Osteoblast (primary cell): Measurements from ENCODE around the gene MAPKAP1. TPM values are rescaled to one million over a fixed set of nuclear protein-coding genes. Genes with fewer than 3 reads are reported as not detected.

ENCODE experiments used
- DNase-seq: peaks from one replicate; pipeline ENCODE4 v3.0.0; 2011; ENCODE audit warnings: low spot score, mixed read lengths; ENCODE audit not compliant: insufficient read length; ENCODE audit errors: missing footprints
- H2AFZ ChIP-seq: 2 replicates; pipeline ENCODE4 v1.6.0; 2011; ENCODE audit warnings: mild to moderate bottlenecking, low read length
- H3K27ac ChIP-seq: 2 replicates; pipeline ENCODE4 v1.5.1; 2011; ENCODE audit warnings: mild to moderate bottlenecking, low read depth, low read length, moderate library complexity
- H3K27me3 ChIP-seq: 2 replicates; pipeline ENCODE4 v1.6.0; 2012; ENCODE audit warnings: mild to moderate bottlenecking, control low read depth, inconsistent platforms, low read length, moderate library complexity; ENCODE audit not compliant: insufficient read depth
- H3K36me3 ChIP-seq: 2 replicates; pipeline ENCODE4 v1.5.1; 2011; ENCODE audit warnings: mild to moderate bottlenecking, low read length, control low read depth, moderate library complexity; ENCODE audit not compliant: insufficient read depth
- H3K4me1 ChIP-seq: 2 replicates; pipeline ENCODE4 v1.5.1; 2011; ENCODE audit warnings: mild to moderate bottlenecking, low read length, control low read depth, moderate library complexity; ENCODE audit not compliant: insufficient read depth
- H3K4me2 ChIP-seq: 2 replicates; pipeline ENCODE4 v1.6.0; 2011; ENCODE audit warnings: mild to moderate bottlenecking, low read length; ENCODE audit not compliant: insufficient read depth
- H3K4me3 ChIP-seq: fragments of 200-600 bp; sonication (generic); 3 replicates; pipeline ENCODE4 v1.5.1; 2012; ENCODE audit warnings: mild to moderate bottlenecking, low read length, inconsistent platforms; ENCODE audit not compliant: insufficient read depth
- H3K79me2 ChIP-seq: 2 replicates; pipeline ENCODE4 v1.6.0; 2012; ENCODE audit warnings: mild to moderate bottlenecking, low read length, control low read depth, inconsistent platforms; ENCODE audit not compliant: insufficient read depth
- H3K9me3 ChIP-seq: 2 replicates; pipeline ENCODE4 v1.5.1; 2011; ENCODE audit warnings: low read depth, low read length, control low read depth
- H4K20me1 ChIP-seq: 2 replicates; pipeline ENCODE4 v1.6.0; 2012; ENCODE audit warnings: mild to moderate bottlenecking, low read length, control low read depth; ENCODE audit not compliant: insufficient read depth
- total RNA-seq: library from RNA; depleted of rRNA; stranded (reverse); fragments of >200 nt; gene quantifications from 2 replicates; pipeline ENCODE4 v1.2.3, GENCODE V29; 2012
- TF ChIP-seq, protein P1 (sequence below): IDR thresholded peaks from 2 replicates; pipeline ENCODE4 v1.5.1; 2011; ENCODE audit warnings: mild to moderate bottlenecking, low read depth, low read length, moderate library complexity; ENCODE audit errors: extremely low read depth

The MAPKAP1 gene
- total RNA-seq, 1 donor: 72.4 TPM

DNA sequence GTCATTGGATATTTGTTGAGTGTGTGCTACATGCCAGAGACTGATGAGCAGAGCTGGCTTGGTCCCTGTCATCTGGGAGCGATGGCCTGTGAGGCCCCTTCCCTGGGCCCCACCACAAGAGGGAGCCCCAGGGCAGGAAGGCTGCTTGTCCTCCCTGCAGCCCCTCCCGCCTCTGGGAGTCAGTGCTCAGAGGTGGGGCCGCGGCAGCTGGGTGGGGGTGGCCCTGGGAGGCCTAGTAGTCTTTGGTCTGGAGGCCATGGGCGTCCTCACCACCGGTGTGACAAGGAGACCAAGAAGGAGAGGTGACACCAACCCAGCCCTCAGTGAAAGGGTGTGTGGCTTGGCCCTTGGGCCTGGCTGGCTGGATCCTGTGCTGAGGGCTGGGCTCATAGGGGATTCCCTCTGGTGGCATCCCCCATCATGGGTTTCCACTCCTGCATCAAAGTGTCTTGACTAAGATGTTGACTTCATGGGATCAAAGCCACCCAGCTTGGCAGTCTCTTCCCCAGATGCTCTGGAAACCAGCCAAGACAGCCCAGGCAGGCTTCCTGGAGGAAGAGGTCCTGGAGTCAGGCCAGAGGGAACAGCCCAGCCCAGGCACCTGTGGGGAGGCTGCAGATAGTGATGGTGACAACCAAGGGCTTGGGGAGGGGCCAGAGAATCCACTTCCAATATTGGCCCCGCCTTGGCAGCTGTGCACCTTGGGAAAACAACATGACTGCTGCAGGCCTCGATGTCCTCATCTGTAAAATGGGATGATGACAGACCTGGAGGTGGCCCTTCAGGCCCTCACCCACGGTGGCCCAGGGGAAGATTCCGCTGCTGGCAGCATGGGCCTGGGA lies 278.7 kb downstream of the MAPKAP1 start:
- H3K4me1 ChIP-seq: no peaks in the 10 kb centered on the region
- H3K27me3 ChIP-seq: no peaks in the 10 kb centered on the region
- H3K36me3 ChIP-seq: no peaks in the 10 kb centered on the region
- H3K27ac ChIP-seq: no peak overlapping the region
- H2AFZ ChIP-seq: no peak overlapping the region
- peak; percentile 14 for DNase-seq
- H3K4me3 ChIP-seq: no peak overlapping the region
- no peaks in the 10 kb centered on the region for H3K79me2 ChIP-seq
- H4K20me1 ChIP-seq: no peaks in the 10 kb centered on the region
- no peak overlapping the region for H3K4me2 ChIP-seq
- TF ChIP-seq, protein P1, sequence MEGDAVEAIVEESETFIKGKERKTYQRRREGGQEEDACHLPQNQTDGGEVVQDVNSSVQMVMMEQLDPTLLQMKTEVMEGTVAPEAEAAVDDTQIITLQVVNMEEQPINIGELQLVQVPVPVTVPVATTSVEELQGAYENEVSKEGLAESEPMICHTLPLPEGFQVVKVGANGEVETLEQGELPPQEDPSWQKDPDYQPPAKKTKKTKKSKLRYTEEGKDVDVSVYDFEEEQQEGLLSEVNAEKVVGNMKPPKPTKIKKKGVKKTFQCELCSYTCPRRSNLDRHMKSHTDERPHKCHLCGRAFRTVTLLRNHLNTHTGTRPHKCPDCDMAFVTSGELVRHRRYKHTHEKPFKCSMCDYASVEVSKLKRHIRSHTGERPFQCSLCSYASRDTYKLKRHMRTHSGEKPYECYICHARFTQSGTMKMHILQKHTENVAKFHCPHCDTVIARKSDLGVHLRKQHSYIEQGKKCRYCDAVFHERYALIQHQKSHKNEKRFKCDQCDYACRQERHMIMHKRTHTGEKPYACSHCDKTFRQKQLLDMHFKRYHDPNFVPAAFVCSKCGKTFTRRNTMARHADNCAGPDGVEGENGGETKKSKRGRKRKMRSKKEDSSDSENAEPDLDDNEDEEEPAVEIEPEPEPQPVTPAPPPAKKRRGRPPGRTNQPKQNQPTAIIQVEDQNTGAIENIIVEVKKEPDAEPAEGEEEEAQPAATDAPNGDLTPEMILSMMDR: peak; percentile 36
- no peaks in the 10 kb centered on the region for H3K9me3 ChIP-seq

DNA sequence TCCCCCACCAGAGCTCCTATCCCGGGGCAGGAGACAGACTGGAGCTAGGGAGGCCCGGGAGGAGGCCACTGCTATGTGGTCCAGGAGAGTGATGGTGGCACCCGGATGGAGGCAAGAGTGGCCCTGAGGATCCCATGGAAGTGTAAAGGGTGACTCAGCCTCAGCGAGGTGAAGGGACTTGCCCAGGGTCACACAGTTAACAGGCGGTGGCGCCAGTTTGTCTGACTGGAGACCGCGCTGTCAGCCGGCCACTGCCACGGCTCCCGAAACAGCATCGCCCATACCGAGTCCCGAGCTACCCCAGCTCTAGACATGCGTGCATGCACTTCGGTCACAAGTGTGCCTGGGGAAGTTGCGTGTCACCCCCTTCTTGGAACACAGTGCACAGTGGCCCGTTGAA lies 279.5 kb downstream of the MAPKAP1 start:
- Histone ChIP-seq H3K4me1 (no peaks in the 10 kb centered on the region), H3K4me2 (no peak overlapping the region), H3K27ac (no peak overlapping the region), H4K20me1 (no peaks in the 10 kb centered on the region), H3K36me3 (no peaks in the 10 kb centered on the region), H3K27me3 (no peaks in the 10 kb centered on the region), H3K4me3 (no peak overlapping the region), H3K9me3 (no peaks in the 10 kb centered on the region), H3K79me2 (no peaks in the 10 kb centered on the region), H2AFZ (no peak overlapping the region)
- no peak for DNase-seq
- TF ChIP-seq, protein P1: no peak

DNA sequence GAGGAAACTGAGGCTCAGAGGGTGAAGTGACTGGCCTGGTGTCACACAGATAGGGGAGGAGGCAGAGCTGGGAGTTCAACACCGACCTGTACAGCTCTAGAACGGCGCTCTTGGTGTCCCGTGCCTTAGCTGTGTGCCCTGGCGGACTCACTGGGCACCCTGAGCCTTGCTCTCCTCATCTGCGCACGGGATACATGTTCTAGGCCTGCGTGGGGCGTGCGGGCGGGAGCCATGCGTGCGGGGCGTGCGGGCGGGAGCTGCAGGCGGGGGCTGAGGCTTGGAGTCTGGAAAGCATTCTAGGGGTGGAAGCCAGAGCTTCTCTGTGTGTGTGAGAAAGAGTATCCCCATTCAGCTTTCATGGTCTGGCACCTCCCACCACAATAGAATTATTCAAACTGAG lies 280.1 kb downstream of the MAPKAP1 start:
- no peak overlapping the region for H3K4me3 ChIP-seq
- H3K27me3 ChIP-seq: no peaks in the 10 kb centered on the region
- H3K4me1 ChIP-seq: no peaks in the 10 kb centered on the region
- TF ChIP-seq, protein P1: no peak
- H4K20me1 ChIP-seq: no peaks in the 10 kb centered on the region
- no peaks in the 10 kb centered on the region for H3K9me3 ChIP-seq
- DNase-seq: no peak
- H2AFZ ChIP-seq: no peak overlapping the region
- H3K79me2 ChIP-seq: no peaks in the 10 kb centered on the region
- no peak overlapping the region for H3K27ac ChIP-seq
- H3K36me3 ChIP-seq: no peaks in the 10 kb centered on the region
- H3K4me2 ChIP-seq: no peak overlapping the region

DNA sequence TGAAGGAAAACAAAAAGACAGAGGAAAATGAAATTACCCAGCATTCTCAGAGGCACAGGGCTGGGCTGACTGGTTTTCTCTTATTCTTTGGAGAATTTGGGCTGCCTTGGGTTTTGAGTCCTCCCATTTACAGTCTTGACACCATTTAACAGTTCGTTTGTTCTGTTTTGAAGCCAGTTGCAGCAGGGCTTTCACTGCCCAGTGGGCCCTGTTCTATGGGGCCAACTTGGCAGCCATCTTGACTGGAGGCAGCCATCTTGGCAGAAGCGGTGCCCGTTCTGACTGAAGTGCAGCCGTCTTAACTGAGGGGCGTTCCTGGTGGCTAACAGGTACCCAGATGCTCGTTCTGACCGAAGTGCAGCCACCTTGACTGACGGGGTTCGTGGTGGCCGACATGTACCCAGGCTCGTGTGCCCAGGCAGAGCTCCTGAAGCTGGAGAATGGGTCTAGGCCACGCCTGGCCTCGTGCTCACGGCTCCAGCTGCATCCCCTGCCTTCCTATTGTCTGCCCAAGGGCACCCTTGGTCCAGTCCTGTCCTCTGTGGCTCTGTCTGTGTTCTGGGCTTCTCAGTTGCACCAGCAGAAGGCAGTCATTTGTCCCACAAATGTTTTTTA lies 281.0 kb downstream of the MAPKAP1 start:
- no peaks in the 10 kb centered on the region for H4K20me1 ChIP-seq
- DNase-seq: no peak
- no peaks in the 10 kb centered on the region for H3K79me2 ChIP-seq
- H3K4me2 ChIP-seq: no peak overlapping the region
- no peak overlapping the region for H3K27ac ChIP-seq
- H3K4me3 ChIP-seq: no peak overlapping the region
- TF ChIP-seq, protein P1: no peak
- no peaks in the 10 kb centered on the region for H3K4me1 ChIP-seq
- peak overlapping the region; percentile 88 for H2AFZ ChIP-seq
- H3K27me3 ChIP-seq: no peaks in the 10 kb centered on the region
- no peaks in the 10 kb centered on the region for H3K36me3 ChIP-seq
- H3K9me3 ChIP-seq: no peaks in the 10 kb centered on the region
